ENCODE data around the gene FZD2.
A peak's percentile ranks its signal among the peaks of the same experiment; 100 is the strongest.

Gene FZD2

GRCh38 chr17:44608727-44609435 lies 51.6 kb downstream of the FZD2 start:
- DNase-seq = peak; percentile 94 to 96

DNA sequence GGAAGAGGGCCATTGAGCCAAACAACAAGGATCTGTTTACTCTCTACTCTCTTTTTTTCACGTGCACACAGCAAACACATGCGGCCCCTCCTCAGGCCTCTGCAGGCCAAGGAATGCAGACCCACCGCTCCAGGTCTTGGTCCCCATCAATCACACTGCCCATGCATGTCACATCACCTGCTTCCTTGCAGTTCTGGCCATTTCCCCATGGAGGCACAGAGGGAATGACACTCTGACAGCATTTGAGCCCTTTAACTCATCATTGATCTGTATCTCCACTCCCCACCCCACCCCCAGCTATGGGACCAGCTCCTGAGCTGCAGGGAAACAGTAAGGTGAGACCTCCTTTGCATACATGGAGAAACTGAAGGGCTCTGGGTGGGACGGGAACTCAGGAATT lies 53.0 kb downstream of the FZD2 start:
- DNase-seq = peak in 1 of 2 experiments; percentile 25

All from SHP77 (cell line).